Trophoblast cell (in vitro differentiated cells and primary cell): ENCODE measurements around the gene COL23A1. TPM values are rescaled to one million over a fixed set of nuclear protein-coding genes. Genes with fewer than 3 reads are reported as not detected.
A peak's percentile ranks its signal among the peaks of the same experiment; 100 is the strongest.

Experiments used
- DNase-seq, 2 donors: peaks; one replicate each; pipeline ENCODE4 v3.0.0-alpha.2; 2016
- H2AFZ ChIP-seq: 2 replicates; pipeline ENCODE4 v1.6.1; 2013; ENCODE audit warnings: low read length, moderate library complexity, mild to moderate bottlenecking; ENCODE audit not compliant: insufficient read depth, poor library complexity
- H2AK5ac ChIP-seq: 2 replicates; pipeline ENCODE4 v1.6.1; 2013; ENCODE audit warnings: mild to moderate bottlenecking, low read length
- H2BK120ac ChIP-seq: 2 replicates; pipeline ENCODE4 v1.6.1; 2013; ENCODE audit warnings: low read length, mild to moderate bottlenecking, moderate library complexity; ENCODE audit not compliant: insufficient read depth, poor library complexity
- H2BK12ac ChIP-seq: 2 replicates; pipeline ENCODE4 v1.6.1; 2013; ENCODE audit warnings: mild to moderate bottlenecking, low read length, moderate library complexity
- H2BK5ac ChIP-seq: 2 replicates; pipeline ENCODE4 v1.6.1; 2013; ENCODE audit warnings: low read length, low read depth, moderate library complexity, mild to moderate bottlenecking; ENCODE audit not compliant: poor library complexity
- H3K14ac ChIP-seq: 2 replicates; pipeline ENCODE4 v1.6.1; 2013; ENCODE audit warnings: mild to moderate bottlenecking, low read length
- H3K18ac ChIP-seq: 2 replicates; pipeline ENCODE4 v1.6.1; 2013; ENCODE audit warnings: mild to moderate bottlenecking, low read length
- H3K23ac ChIP-seq: 2 replicates; pipeline ENCODE4 v1.6.1; 2013; ENCODE audit warnings: low read length
- H3K27ac ChIP-seq: 2 replicates; pipeline ENCODE4 v1.5.1; 2013; ENCODE audit warnings: low read depth, mild to moderate bottlenecking, inconsistent platforms, low read length, moderate library complexity
- H3K27me3 ChIP-seq: 2 replicates; pipeline ENCODE4 v1.6.1; 2013; ENCODE audit warnings: inconsistent platforms, mild to moderate bottlenecking, low read length, moderate library complexity; ENCODE audit not compliant: insufficient read depth
- H3K36me3 ChIP-seq, 2 experiments: 1 replicate in 1 of 2; 2 replicates in 1 of 2; pipeline ENCODE4 v1.6.1; 2013; ENCODE audit warnings: low read length in 2 of 2, mild to moderate bottlenecking in 2 of 2, moderate library complexity in 1 of 2; ENCODE audit not compliant: insufficient read depth in 2 of 2, control insufficient read depth in 1 of 2
- H3K4ac ChIP-seq: 2 replicates; pipeline ENCODE4 v1.6.1; 2013; ENCODE audit warnings: low read depth, mild to moderate bottlenecking, low read length, moderate library complexity
- H3K4me1 ChIP-seq, 2 experiments: 1 replicate in 1 of 2; 2 replicates in 1 of 2; pipeline ENCODE4 v1.6.1; 2013; ENCODE audit warnings: low read length in 2 of 2, mild to moderate bottlenecking in 2 of 2, moderate library complexity in 1 of 2; ENCODE audit not compliant: insufficient read depth in 2 of 2, control insufficient read depth in 1 of 2
- H3K4me2 ChIP-seq: 2 replicates; pipeline ENCODE4 v1.6.1; 2013; ENCODE audit warnings: inconsistent platforms, mild to moderate bottlenecking, low read length, moderate library complexity
- H3K4me3 ChIP-seq: 2 replicates; pipeline ENCODE4 v1.5.1; 2013; ENCODE audit warnings: mild to moderate bottlenecking, low read depth, low read length, inconsistent platforms
- H3K79me1 ChIP-seq: one replicate; pipeline ENCODE4 v1.6.1; 2013; ENCODE audit warnings: low read length
- H3K79me2 ChIP-seq: 2 replicates; pipeline ENCODE4 v1.6.1; 2013; ENCODE audit warnings: low read length, mild to moderate bottlenecking; ENCODE audit not compliant: control insufficient read depth, insufficient read depth, poor library complexity
- H3K9ac ChIP-seq: 2 replicates; pipeline ENCODE4 v1.6.1; 2013; ENCODE audit warnings: mild to moderate bottlenecking, low read length
- H3K9me3 ChIP-seq: 2 replicates; pipeline ENCODE4 v1.6.1; 2013; ENCODE audit warnings: low read depth, mild to moderate bottlenecking, control low read depth, inconsistent platforms, low read length; ENCODE audit not compliant: insufficient read depth
- H4K12ac ChIP-seq: 2 replicates; pipeline ENCODE4 v1.6.1; 2013; ENCODE audit warnings: low read depth, mild to moderate bottlenecking, low read length, moderate library complexity
- H4K8ac ChIP-seq: 2 replicates; pipeline ENCODE4 v1.6.1; 2013; ENCODE audit warnings: low read depth, mild to moderate bottlenecking, low read length, moderate library complexity
- H4K91ac ChIP-seq: one replicate; pipeline ENCODE4 v1.6.1; 2013; ENCODE audit warnings: low read depth, mild to moderate bottlenecking, low read length, moderate library complexity
- WGBS: extraction: QIAGEN DNeasy Blood & Tissue Kit; methylation state at CpG from one replicate; pipeline ENCODE4 v1.1.7; 2013; ENCODE audit warnings: missing lambda C conversion rate; ENCODE audit not compliant: insufficient read length, insufficient coverage; ENCODE audit errors: extremely low coverage; 5-methylcytosine and 5-hydroxymethylcytosine counted together
- polyA plus RNA-seq: library from polyadenylated mRNA; stranded (reverse); fragments of 200-250 nt; gene quantifications from 2 replicates; pipeline ENCODE4 v1.2.3, GENCODE V29; 2013

COL23A1 gene
- 0.73 and 1.0 TPM in 2 replicates for polyA plus RNA-seq

GRCh38 chr5:178590141-178590923 lies at the start of gene COL23A1:
Gene COL23A1 (minus strand): TSS chr5:178590393.
- Histone ChIP-seq H3K23ac (no peak within 1 kb of the TSS), H4K12ac (no peak within 1 kb of the TSS), H2AFZ (peak within 1 kb of the TSS; percentile 26), H2BK5ac (no peak within 1 kb of the TSS), H3K9ac (no peak within 1 kb of the TSS), H3K14ac (peak within 1 kb of the TSS; percentile 7), H3K27ac (no peak within 1 kb of the TSS), H3K4me1 (peaks cover 6 to 10% of the 10 kb centered on the region in 2 experiments), H3K4me3 (peak within 1 kb of the TSS; percentile 62), H3K36me3 (no peaks in the 10 kb centered on the region), H3K9me3 (peaks cover 8% of the 10 kb centered on the region), H3K4ac (no peak within 1 kb of the TSS), H4K91ac (no peak within 1 kb of the TSS), H2BK120ac (no peak within 1 kb of the TSS), H4K8ac (no peak within 1 kb of the TSS), H3K4me2 (peak within 1 kb of the TSS; percentile 82), H3K18ac (no peak within 1 kb of the TSS), H3K79me2 (no peaks in the 10 kb centered on the region), H3K79me1 (no peaks in the 10 kb centered on the region), H2AK5ac (no peak within 1 kb of the TSS), H2BK12ac (no peak within 1 kb of the TSS), H3K27me3 (peaks cover 17% of the 10 kb centered on the region)
- DNase-seq = peak; percentile 34 to 70
- no CpG with 5 or more reads among the region's 78 CpGs for WGBS

- Histone ChIP-seq H3K4me2 (no peak overlapping the region), H3K4me3 (no peak overlapping the region), H2BK5ac (no peak overlapping the region), H4K91ac (no peak overlapping the region), H3K4ac (no peak overlapping the region), H3K14ac (no peak overlapping the region), H3K9ac (no peak overlapping the region), H3K18ac (no peak overlapping the region), H3K9me3 (peaks cover 2% of the 10 kb centered on the region), H3K27me3 (no peaks in the 10 kb centered on the region), H2AFZ (no peak overlapping the region), H4K8ac (peak overlapping the region; percentile 31), H4K12ac (no peak overlapping the region), H2AK5ac (no peak overlapping the region), H2BK12ac (no peak overlapping the region), H3K79me1 (no peaks in the 10 kb centered on the region), H3K23ac (no peak overlapping the region), H3K27ac (no peak overlapping the region), H3K36me3 (no peaks in the 10 kb centered on the region), H3K79me2 (no peaks in the 10 kb centered on the region), H3K4me1 (peaks cover 0 to 2% of the 10 kb centered on the region in 2 experiments), H2BK120ac (no peak overlapping the region)
- no CpG with 5 or more reads among the region's 9 CpGs for WGBS
- DNase-seq = no peak
These were observed 47.3 kb upstream of the COL23A1 start for GRCh38 chr5:178637356-178638074.

DNA sequence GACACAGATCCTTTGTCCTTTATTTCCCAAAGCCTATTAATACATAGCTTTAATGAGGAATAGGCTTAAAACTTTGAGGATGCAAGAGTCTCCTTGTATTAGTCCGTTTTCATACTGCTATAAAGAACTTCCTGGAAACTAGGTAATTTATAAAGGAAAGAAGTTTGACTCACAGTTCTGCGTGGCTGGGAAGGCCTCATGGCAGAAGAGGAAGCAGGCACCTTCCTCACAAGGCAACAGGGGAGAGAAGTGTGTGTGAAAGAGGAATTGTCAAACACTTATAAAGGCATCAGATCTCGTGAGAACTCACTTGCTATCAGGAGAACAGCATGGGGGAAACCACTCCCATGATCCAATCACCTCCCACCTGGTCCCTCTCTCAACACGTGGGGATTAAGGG lies 42.1 kb upstream of the COL23A1 start:
- no peak for DNase-seq
- no peak overlapping the region for H3K18ac ChIP-seq
- no peak overlapping the region for H3K4me2 ChIP-seq
- no peak overlapping the region for H3K23ac ChIP-seq
- H3K36me3 ChIP-seq = no peaks in the 10 kb centered on the region
- no peak overlapping the region for H3K4me3 ChIP-seq
- no peaks in the 10 kb centered on the region for H3K9me3 ChIP-seq
- H2BK12ac ChIP-seq = no peak overlapping the region
- H2AFZ ChIP-seq = no peak overlapping the region
- no peak overlapping the region for H3K14ac ChIP-seq
- no peak overlapping the region for H4K91ac ChIP-seq
- no peak overlapping the region for H2BK5ac ChIP-seq
- no peak overlapping the region for H3K4ac ChIP-seq
- H3K27me3 ChIP-seq = no peaks in the 10 kb centered on the region
- H2AK5ac ChIP-seq = no peak overlapping the region
- peaks cover 1% of the 10 kb centered on the region for H3K79me1 ChIP-seq
- H3K4me1 ChIP-seq = no peaks in the 10 kb centered on the region
- H3K27ac ChIP-seq = no peak overlapping the region
- no peak overlapping the region for H3K9ac ChIP-seq
- no CpG with 5 or more reads among the region's 4 CpGs for WGBS
- no peak overlapping the region for H2BK120ac ChIP-seq
- H4K8ac ChIP-seq = no peak overlapping the region
- no peak overlapping the region for H4K12ac ChIP-seq
- no peaks in the 10 kb centered on the region for H3K79me2 ChIP-seq

DNA sequence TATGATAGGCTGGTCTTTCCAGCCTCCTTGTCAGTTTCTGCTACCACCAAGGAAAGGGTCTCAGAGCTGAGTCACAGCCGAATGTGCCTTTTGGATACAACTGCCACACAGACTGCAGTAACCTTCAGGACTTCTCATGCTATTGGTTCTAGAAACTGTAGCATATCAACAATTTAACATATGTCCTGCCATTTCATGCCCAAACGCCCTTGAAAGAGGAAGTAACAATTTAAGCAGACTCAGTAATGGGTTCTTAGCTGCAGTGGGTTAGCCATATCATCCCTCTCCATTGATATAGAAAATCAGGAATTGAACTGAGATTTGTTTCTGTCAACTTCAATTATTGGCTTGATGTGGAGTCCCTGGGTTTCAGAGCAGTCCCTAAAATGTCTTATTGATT lies 40.8 kb upstream of the COL23A1 start:
- H3K36me3 ChIP-seq = no peaks in the 10 kb centered on the region
- H3K23ac ChIP-seq = no peak overlapping the region
- H2BK5ac ChIP-seq = no peak overlapping the region
- H3K4me1 ChIP-seq = no peaks in the 10 kb centered on the region
- H3K79me2 ChIP-seq = peaks cover 9% of the 10 kb centered on the region
- no peak overlapping the region for H2AK5ac ChIP-seq
- H3K4me2 ChIP-seq = no peak overlapping the region
- no peak overlapping the region for H2BK12ac ChIP-seq
- peaks cover 11% of the 10 kb centered on the region for H3K79me1 ChIP-seq
- H3K14ac ChIP-seq = no peak overlapping the region
- no peak overlapping the region for H3K9ac ChIP-seq
- H3K27me3 ChIP-seq = no peaks in the 10 kb centered on the region
- H3K9me3 ChIP-seq = no peaks in the 10 kb centered on the region
- H3K4ac ChIP-seq = no peak overlapping the region
- H3K18ac ChIP-seq = no peak overlapping the region
- no peak overlapping the region for H4K91ac ChIP-seq
- no peak overlapping the region for H3K27ac ChIP-seq
- no peak overlapping the region for H4K12ac ChIP-seq
- no CpG with 5 or more reads among the region's 2 CpGs for WGBS
- H4K8ac ChIP-seq = no peak overlapping the region
- no peak overlapping the region for H2BK120ac ChIP-seq
- DNase-seq = no peak
- H2AFZ ChIP-seq = no peak overlapping the region
- H3K4me3 ChIP-seq = no peak overlapping the region
